ENCODE measurements around the gene PILRA.
"Not testable (repeated sequence)": the region's sequence is repeated elsewhere in the genome, so short reads cannot be mapped to it uniquely, and the experiment has no call there.

Gene PILRA

DNA sequence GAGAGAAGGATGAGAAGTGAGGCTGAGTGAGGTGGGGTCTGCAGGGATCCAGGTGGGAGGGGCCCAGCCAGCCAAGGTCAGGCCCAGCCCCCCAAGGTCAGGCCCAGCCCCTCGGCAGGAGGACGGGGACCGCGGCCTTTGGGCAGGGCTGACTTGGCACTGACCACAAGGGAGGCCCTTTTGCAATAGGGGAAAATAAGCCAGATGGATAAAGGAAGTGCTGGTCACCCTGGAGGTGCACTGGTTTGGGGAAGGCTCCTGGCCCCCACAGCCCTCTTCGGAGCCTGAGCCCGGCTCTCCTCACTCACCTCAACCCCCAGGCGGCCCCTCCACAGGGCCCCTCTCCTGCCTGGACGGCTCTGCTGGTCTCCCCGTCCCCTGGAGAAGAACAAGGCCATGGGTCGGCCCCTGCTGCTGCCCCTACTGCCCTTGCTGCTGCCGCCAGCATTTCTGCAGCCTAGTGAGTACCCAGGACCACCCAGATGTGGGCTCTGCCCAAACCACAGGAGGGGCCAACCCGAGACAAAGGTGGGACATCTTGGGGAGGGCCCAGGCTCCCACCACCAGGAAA lies at the start of gene PILRA:
Gene PILRA, plus strand, starts transcription at position 227 of the 571 bp plus-strand sequence. Its CDS starts 170 bp downstream, at position 397.
- peak; percentile 45 for DNase-seq

DNA sequence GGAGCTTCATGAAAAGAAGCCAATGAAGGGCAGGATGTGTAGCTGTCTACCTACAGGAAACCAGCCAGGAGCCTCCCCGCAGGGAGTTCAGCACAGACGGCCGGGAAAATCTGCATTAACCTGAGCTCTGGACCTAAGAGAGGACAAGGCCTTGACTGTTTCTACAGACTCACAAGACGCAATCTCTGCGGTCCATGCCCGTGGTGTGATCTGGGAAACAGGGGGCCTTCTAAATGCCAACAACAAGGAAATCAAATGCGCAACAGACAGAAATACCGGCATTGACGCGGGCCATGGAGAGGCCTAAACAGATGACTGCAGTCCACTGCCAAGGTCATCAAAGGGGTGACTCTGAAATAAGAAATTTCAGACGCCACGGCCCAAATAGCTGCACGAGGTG lies 49.1 kb upstream of the PILRA start:
- DNase-seq, result not testable (repeated sequence)

DNA sequence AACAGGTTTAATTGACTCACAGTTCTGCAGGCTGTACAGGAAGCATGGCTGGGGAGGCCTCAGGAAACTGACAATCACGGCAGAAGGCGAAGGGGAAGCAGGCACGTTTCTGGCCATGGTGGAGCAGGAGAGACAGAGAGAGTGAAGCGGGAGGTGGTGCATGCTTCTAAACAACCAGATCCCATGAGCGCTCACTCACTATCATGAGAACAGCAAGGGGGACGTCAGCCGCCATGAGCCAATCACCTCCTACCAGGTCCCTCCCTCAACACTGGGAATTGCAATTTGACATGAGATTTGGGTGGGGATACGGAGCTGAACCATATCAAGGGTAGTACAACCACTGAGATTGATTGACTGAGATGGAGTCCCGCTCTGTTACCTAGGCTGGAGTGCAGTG lies 47.6 kb upstream of the PILRA start:
- DNase-seq, result not testable (repeated sequence)

GRCh38 chr7:100326914-100327313 lies 46.4 kb upstream of the PILRA start:
- not testable (repeated sequence) for DNase-seq

- DNase-seq, result peak; percentile 96
These were observed 37.5 kb upstream of the PILRA start for GRCh38 chr7:100335566-100336466.

- DNase-seq, result not testable (repeated sequence)
These were observed 35.1 kb upstream of the PILRA start for GRCh38 chr7:100338083-100338696.

DNA sequence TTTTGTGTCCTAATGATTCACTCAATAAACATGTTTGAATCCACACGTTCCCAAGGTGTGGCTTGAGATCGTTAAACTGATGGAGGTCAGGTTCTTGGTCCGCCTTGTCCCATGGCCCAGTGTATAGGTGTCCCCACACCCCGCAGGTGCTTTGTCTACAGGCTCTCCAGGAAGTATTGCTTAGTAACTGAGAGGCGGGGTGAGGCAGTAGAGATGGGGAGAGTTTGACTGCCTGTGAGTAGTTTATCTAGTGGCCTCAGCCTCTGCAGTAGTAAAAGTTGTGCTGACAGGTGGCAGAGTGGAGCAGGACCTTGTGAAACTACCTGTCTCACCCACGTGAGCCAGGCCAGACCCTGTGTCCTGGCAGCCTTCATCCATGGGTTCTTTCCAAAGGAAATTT lies 32.0 kb upstream of the PILRA start:
- DNase-seq, result not testable (repeated sequence)

DNA sequence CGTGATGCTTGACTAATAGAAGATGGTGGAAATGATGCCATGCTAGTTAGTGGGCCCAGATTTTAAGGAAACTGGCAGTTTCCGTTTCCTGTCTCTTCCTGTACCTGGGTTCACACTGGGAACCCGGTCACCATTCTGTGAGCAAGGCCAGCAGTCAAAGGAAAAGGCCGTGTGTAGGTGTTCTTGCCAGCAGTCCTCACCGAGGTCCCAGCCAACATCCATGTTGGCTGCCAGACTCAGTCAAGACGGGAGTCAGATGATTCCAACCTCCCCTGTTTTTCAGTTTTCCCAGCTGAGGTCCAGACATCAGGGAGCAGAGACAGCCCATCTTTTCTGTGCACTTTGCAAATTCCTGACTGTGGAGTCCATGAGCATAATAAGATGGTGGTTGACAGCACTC lies 30.5 kb upstream of the PILRA start:
- no peak for DNase-seq

DNA sequence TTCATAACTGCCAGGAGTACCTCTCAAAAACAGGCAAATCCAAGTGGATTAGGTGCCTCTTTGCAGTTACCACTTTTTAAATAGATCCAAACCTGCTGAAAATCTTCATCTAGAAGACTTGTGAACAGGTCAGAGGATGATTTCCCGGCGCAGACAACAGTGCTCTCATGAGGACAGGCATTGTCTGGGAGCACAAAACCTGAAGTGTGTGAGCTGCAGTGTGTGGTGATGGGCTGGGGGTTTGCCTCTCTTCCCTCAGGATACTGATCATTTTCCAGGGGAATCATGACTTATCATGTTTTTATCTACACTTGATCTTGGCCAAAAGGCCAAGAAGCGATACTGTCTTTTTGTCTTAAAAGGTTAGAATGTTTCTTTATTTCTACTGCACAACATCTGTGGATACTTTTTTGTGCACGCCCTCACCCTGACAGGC lies 29.1 kb upstream of the PILRA start:
- DNase-seq, result not testable (repeated sequence)

DNA sequence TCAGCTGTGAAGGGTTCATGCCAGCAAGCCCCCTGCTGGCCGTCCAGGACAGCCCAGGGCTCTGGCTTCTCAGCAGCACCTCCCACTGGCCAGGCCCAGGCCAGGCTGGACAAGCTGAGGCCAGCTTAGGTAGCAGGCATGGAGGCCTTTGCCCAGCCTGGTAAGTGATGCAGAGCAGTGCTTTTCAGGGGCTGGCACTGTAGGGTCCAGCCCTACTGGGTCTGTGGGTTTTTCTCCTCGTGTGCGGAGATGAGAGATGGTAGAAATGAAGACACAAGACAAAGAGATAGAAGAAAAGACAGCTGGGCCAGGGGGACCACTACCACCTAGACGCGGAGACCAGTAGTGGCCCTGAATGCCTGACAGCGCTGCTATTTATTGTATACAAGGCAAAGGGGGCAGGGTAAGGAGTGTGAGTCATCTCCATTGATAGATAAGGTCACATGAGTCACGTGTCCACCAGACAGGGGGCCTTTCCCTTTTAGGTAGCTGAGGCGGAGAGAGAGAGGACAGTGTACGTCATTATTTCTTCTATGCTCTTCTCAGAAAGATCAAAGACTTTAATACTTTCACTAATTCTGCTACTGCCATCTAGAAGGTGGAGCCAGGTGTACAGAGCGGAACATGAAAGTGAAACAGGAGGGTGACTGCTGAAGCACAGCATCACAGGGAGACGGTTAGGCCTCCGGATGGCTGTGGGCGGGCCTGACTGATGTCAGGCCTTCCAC lies 28.6 kb upstream of the PILRA start:
- DNase-seq, result peak; percentile 90

- peak; percentile 76 for DNase-seq
These were observed 28.0 kb upstream of the PILRA start for GRCh38 chr7:100345288-100345672.

DNA sequence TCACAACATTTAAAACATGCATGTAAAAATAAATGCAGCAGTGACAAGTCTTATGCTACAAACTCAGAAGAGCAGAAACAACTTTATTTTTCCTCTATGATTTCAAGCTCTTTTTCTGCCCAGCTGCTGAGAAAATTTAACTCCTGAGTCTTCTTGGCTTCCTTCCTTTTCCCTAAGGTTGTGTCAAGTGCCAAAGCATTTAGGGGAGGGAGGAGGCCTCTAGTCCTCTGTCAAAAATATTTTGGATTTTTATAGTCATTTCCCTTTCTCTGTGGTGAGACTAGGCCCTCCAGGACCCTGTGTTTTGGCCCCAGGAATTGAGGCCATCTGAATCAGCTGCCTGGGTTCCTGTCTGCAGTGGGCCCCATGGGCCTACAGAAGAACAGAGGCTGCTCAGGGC lies 26.4 kb upstream of the PILRA start:
- no peak for DNase-seq

- DNase-seq, result no peak
These were observed 24.5 kb upstream of the PILRA start for GRCh38 chr7:100348805-100349204.

GRCh38 chr7:100349757-100350156 lies 23.5 kb upstream of the PILRA start:
- DNase-seq, result no peak

GRCh38 chr7:100351657-100352058 lies 21.6 kb upstream of the PILRA start:
- DNase-seq, result no peak

DNA sequence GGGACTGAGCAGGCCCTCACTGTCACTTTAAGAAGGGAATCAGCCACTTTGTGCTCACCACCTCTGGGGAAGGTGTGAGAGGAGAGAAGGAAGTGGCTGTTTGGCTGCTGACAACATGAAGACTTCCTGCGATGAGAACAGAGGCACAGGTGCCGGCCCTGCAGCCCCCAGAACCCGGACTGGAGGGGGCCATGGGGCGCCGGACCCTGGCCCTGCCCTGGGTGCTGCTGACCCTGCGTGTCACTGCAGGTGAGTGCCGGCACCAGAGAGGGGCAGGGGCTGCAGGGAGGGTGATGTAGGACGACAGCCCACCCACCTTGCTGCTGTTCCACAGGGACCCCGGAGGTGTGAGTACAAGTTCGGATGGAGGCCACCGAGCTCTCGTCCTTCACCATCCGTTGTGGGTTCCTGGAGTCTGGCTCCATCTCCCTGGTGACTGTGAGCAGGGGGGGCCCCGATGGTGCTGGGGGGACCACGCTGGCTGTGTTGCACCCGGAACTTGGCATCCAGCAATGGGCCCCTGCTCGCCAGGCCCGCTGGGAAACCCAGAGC lies 21.0 kb upstream of the PILRA start:
- not testable (repeated sequence) for DNase-seq

DNA sequence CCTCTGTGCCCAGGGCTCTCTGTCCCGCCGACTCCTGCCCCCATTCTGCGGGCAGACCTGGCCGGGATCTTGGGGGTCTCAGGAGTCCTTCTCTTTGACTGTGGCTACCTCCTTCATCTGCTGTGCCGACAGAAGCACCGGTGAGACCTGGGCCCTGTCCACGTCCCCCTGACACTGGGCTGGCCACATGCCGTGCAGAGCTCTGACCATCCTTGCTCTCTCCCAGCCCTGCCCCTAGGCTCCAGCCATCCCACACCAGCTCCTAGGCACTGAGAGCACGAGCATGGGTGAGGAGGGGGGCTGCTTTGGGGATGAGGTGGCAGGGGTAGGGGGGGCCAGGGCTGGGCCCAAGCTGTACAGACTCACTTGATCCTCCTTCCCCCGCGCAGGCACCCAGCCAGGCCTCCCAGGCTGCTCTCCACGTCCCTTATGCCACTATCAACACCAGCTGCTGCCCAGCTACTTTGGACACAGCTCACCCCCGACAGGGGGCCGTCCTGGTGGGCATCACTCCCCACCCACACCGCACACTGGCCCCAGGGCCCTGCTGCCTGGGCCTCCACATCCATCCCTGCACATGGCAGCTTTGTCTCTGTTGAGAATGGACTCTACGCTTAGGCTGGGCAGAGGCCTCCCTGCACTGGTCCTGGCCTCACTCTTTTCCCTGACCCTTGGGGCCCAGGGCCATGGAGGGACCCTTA lies 20.2 kb upstream of the PILRA start:
- no peak for DNase-seq

DNA sequence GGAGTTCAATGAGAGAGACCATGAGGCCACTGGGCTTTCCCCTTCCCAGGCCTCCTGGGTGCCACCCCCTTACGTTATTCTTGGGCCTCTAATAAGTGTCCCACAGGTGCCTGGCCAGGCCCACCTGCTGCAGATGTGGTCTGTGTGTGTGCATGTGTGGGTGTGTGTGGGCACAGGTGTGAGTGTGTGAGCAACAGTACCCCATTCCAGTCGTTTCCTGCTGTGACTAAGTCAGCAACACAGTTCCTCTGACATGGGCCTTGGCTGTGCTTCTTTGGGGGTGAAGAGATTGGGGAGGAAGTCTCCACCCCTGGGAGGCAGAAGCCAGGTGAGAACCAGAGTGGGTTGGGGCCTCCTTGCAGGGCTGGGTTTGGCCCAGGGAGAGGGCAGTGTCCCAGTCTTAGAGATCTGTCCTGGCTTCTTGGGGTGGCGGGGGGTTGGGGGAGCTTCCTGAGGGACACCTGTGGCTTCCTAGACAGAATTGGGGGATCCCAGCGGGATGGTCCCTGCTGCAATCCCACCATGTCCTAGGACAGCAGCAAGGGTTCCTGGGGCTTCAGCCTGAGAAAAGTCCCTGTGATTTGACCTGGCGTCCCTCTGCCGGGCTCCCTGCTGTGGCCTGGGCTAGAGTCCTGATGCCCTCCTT lies 19.5 kb upstream of the PILRA start:
- DNase-seq, result no peak

GRCh38 chr7:100356416-100357068 lies 16.7 kb upstream of the PILRA start:
- no peak for DNase-seq

DNA sequence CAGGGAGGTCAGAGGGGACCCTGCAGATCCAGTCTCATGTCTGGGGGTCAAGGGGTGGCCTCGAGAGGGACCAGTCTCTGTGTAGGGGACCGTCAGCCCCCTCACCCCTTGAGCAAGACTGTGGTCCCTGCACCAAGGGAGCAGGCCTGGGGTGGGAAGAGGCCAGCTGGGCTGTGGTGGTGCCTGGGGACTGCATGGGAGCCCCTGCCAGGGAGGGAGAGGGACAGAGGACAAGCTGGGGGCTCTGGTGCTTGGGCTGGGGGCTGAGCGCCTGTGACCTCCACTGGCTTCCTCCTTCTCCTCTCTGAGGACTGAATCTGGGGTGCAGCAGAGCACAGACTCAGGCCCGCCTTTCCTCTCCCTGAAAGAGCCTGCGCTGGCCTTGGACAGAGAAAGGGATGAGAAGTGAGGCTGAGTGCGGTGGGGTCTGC lies 16.1 kb upstream of the PILRA start:
- no peak for DNase-seq

Measured in hematopoietic multipotent progenitor cell treated with erythropoietin and hydrocortisone succinate and interleukin-3 and kit ligand, for 4 days (in vitro differentiated cells).